ENCODE data around the gene BACH2.

- TF ChIP-seq CTCF (IDR thresholded peaks at IDR 0.05): no peak
- no peak for TF ChIP-seq POLR2A (IDR thresholded peaks at IDR 0.05)
Observed at GRCh38 chr6:90249458-90249857, 47.2 kb downstream of the BACH2 start.
